Tibial nerve (tissue), 4 donors: Measurements from ENCODE around the gene LIG3. TPM values are rescaled to one million over a fixed set of nuclear protein-coding genes. Genes with fewer than 3 reads are reported as not detected.

Experiments
- DNase-seq, 2 donors: peaks; one replicate each; pipeline ENCODE4 v3.0.0-alpha.2; 2019; ENCODE audit warnings: low spot score in 2 of 2
- H3K27ac ChIP-seq, 4 donors: fragments of 200-600 bp; sonication (generic) in 3 of 4; one replicate each; pipeline ENCODE4 v1.5.1; 2017 to 2019; ENCODE audit warnings: mild to moderate bottlenecking in 1 of 4
- H3K27me3 ChIP-seq, 2 donors: fragments of 200-600 bp; sonication (generic) in 1 of 2; one replicate each; pipeline versions ENCODE4 v1.5.1 to v1.6.0; 2017 to 2019
- H3K36me3 ChIP-seq, 3 donors: fragments of 200-600 bp; sonication (generic); one replicate each; pipeline ENCODE4 v1.5.1; 2018 to 2019
- H3K4me1 ChIP-seq, 4 donors: fragments of 200-600 bp; sonication (generic) in 3 of 4; one replicate each; pipeline ENCODE4 v1.5.1; 2017 to 2019
- H3K4me3 ChIP-seq, 4 donors: fragments of 200-600 bp; sonication (generic) in 3 of 4; one replicate each; pipeline ENCODE4 v1.5.1; 2017 to 2019; ENCODE audit warnings: mild to moderate bottlenecking in 1 of 4, moderate library complexity in 1 of 4
- H3K9me3 ChIP-seq, 4 donors: fragments of 200-600 bp; sonication (generic) in 3 of 4; one replicate each; pipeline ENCODE4 v1.5.1; 2017 to 2019
- CTCF ChIP-seq, 5 experiments: fragments of 200-600 bp in 3 of 5; fragments of 450-650 bp in 2 of 5; sonication (generic) in 3 of 5; IDR thresholded peaks; one replicate each; pipeline ENCODE4 v1.5.1; 2016 to 2019; ENCODE audit warnings: antibody characterized with exemption in 5 of 5, mild to moderate bottlenecking in 3 of 5, moderate library complexity in 2 of 5
- EP300 ChIP-seq, 2 donors: sonication (generic); formaldehyde crosslinking; IDR thresholded peaks; one replicate each; pipeline ENCODE4 v1.6.1; 2017; ENCODE audit warnings: antibody characterized with exemption in 2 of 2, mild to moderate bottlenecking in 1 of 2
- POLR2A ChIP-seq, 2 donors: fragments of 450-650 bp; IDR thresholded peaks; one replicate each; pipeline ENCODE4 v1.6.1; 2017; ENCODE audit warnings: antibody characterized with exemption in 2 of 2, mild to moderate bottlenecking in 2 of 2, moderate library complexity in 2 of 2
- WGBS, 2 donors: methylation state at CpG; one replicate each; pipeline ENCODE4 v1.1.5; 2018; 5-methylcytosine and 5-hydroxymethylcytosine counted together
- total RNA-seq, 4 donors: library from RNA; depleted of rRNA; stranded (reverse); fragments of >200 nt; gene quantifications; one replicate each; pipeline ENCODE4 v1.1.0, GENCODE V29; 2016

LIG3 gene
- total RNA-seq, 4 donors from 2014 or later, result 15.3 to 42.6 (median 37.0) TPM

- TF ChIP-seq EP300 (IDR thresholded peaks at IDR 0.05), result no peak
- TF ChIP-seq CTCF (IDR thresholded peaks at IDR 0.05), result no peak
- TF ChIP-seq POLR2A (IDR thresholded peaks at IDR 0.05), result no peak
- whole genome bisulfite sequencing, 2 donors, result 87 to 95% methylated on average over 3 to 4 of the region's 4 CpGs
- Histone ChIP-seq H3K27ac (no peak overlapping the region), H3K36me3 (peaks cover 0 to 90% (median 0%) of the 10 kb centered on the region in 3 donors), H3K9me3 (no peaks in the 10 kb centered on the region), H3K27me3 (no peaks in the 10 kb centered on the region), H3K4me1 (no peaks in the 10 kb centered on the region), H3K4me3 (no peak overlapping the region)
- no peak for DNase-seq
Measured at GRCh38 chr17:35006345-35006744, 26.0 kb downstream of the LIG3 start.

- Histone ChIP-seq H3K9me3 (no peaks in the 10 kb centered on the region), H3K27ac (no peak overlapping the region), H3K36me3 (peaks cover 0 to 90% (median 4%) of the 10 kb centered on the region in 3 donors), H3K4me1 (no peaks in the 10 kb centered on the region), H3K4me3 (no peak overlapping the region), H3K27me3 (no peaks in the 10 kb centered on the region)
- TF ChIP-seq EP300 (IDR thresholded peaks at IDR 0.05) (no peak), POLR2A (IDR thresholded peaks at IDR 0.05) (no peak)
- WGBS, 2 donors, result 57 to 64% methylated on average over 1 of the region's 1 CpG
- no peak for DNase-seq
Measured at GRCh38 chr17:35006961-35007360, 26.6 kb downstream of the LIG3 start.

GRCh38 chr17:35010093-35010492, 29.8 kb downstream of the LIG3 start:
- WGBS, 2 donors, result 72 to 76% methylated on average over 3 of the region's 3 CpGs
- Histone ChIP-seq H3K4me3 (no peak overlapping the region), H3K27ac (no peak overlapping the region), H3K27me3 (no peaks in the 10 kb centered on the region), H3K36me3 (peaks cover 0 to 74% (median 5%) of the 10 kb centered on the region in 3 donors), H3K4me1 (no peaks in the 10 kb centered on the region), H3K9me3 (no peaks in the 10 kb centered on the region)
- no peak for TF ChIP-seq CTCF (IDR thresholded peaks at IDR 0.05)
- TF ChIP-seq EP300 (IDR thresholded peaks at IDR 0.05), result no peak
- TF ChIP-seq POLR2A (IDR thresholded peaks at IDR 0.05), result no peak
- DNase-seq, result no peak

- no peak for TF ChIP-seq POLR2A (IDR thresholded peaks at IDR 0.05)
- no peak for TF ChIP-seq CTCF (IDR thresholded peaks at IDR 0.05)
- no peak for TF ChIP-seq EP300 (IDR thresholded peaks at IDR 0.05)
- H3K27me3 ChIP-seq, result no peaks in the 10 kb centered on the region
- H3K9me3 ChIP-seq, result no peaks in the 10 kb centered on the region
- DNase-seq, result no peak
- H3K4me3 ChIP-seq, result no peak overlapping the region
- no peak overlapping the region for H3K27ac ChIP-seq
- H3K4me1 ChIP-seq, result no peaks in the 10 kb centered on the region
- WGBS, 2 donors, result 47 to 64% methylated on average over 5 of the region's 5 CpGs
- H3K36me3 ChIP-seq, result peaks cover 0 to 78% (median 5%) of the 10 kb centered on the region in 3 donors
Measured at GRCh38 chr17:35011671-35012216, 31.4 kb downstream of the LIG3 start.

GRCh38 chr17:35016369-35016768, 36.1 kb downstream of the LIG3 start:
- H3K27me3 ChIP-seq, result no peaks in the 10 kb centered on the region
- H3K4me3 ChIP-seq, result no peak overlapping the region
- no peaks in the 10 kb centered on the region for H3K9me3 ChIP-seq
- 85 to 87% methylated on average over 4 of the region's 4 CpGs for WGBS, 2 donors
- no peak overlapping the region for H3K27ac ChIP-seq
- H3K4me1 ChIP-seq, result no peaks in the 10 kb centered on the region
- H3K36me3 ChIP-seq, result peaks cover 0 to 65% (median 5%) of the 10 kb centered on the region in 3 donors
- TF ChIP-seq CTCF (IDR thresholded peaks at IDR 0.05), result no peak
- no peak for DNase-seq

- H3K4me1 ChIP-seq, result peaks cover 0 to 3% (median under 1%) of the 10 kb centered on the region in 4 donors
- H3K27me3 ChIP-seq, result no peaks in the 10 kb centered on the region
- no peak for DNase-seq
- 83 to 87% methylated on average over 4 of the region's 4 CpGs for WGBS, 2 donors
- H3K9me3 ChIP-seq, result no peaks in the 10 kb centered on the region
- H3K4me3 ChIP-seq, result no peak overlapping the region
- H3K36me3 ChIP-seq, result peaks cover 0 to 58% (median under 1%) of the 10 kb centered on the region in 3 donors
- H3K27ac ChIP-seq, result no peak overlapping the region
- TF ChIP-seq EP300 (IDR thresholded peaks at IDR 0.05), result no peak
- no peak for TF ChIP-seq CTCF (IDR thresholded peaks at IDR 0.05)
Measured at GRCh38 chr17:35017021-35017420, 36.7 kb downstream of the LIG3 start.
